ENCODE results near the gene THADA.
A peak's percentile ranks its signal among the peaks of the same experiment; 100 is the strongest.

THADA gene

GRCh38 chr2:43221763-43222474, 373.9 kb downstream of the THADA start:
- 3% methylated on average over 8 of the region's 8 CpGs for WGBS, 2 experiments
- no peaks in the 10 kb centered on the region for H3K27me3 ChIP-seq (ENCODE audit: control insufficient read depth, insufficient read depth, low read length, poor library complexity, severe bottlenecking)
- peak overlapping the region; percentile 26 for H3K4me3 ChIP-seq (ENCODE audit: insufficient read depth, low read depth, low read length)
- peaks cover 56% of the 10 kb centered on the region for H3K4me1 ChIP-seq (ENCODE audit: control insufficient read depth, insufficient read depth, low read length)
- H3K9me3 ChIP-seq (ENCODE audit: control insufficient read depth, low read length): no peaks in the 10 kb centered on the region
- peaks cover 3% of the 10 kb centered on the region for H3K36me3 ChIP-seq (ENCODE audit: control insufficient read depth, insufficient read depth, low read length)
- H3K27ac ChIP-seq (ENCODE audit: insufficient read depth, low read depth, low read length, poor library complexity, severe bottlenecking): peak overlapping the region; percentile 86

DNA sequence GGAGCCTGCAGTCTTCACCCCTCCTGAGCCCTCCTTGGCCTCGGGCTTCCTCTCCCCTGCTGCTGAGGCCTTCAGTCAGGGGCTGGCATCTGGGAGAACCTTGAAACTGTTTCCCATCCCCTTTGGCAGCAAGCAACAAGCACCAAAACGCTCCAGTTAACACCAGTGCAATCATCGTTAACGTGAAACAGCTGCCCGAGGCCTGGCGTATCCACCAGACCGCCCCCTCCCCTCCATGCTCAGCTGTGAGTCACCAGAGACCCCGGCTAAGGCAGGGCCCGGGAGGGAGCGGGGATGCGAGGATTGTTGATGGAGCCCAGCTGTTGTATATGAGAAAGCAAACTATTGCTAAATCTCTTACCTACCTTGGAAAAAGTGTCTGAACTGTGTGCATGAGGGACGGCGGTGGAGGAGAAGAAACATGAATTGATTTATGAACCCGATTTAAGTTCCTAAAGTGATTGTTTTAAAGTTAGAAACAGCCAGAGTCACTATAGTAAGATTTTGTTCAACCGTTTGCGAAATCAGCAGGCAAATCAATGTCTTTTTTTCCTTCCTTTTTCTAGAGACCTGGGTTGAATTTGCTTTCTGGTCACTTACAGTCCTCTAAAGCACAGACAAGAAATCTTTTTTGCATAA, 374.6 kb downstream of the THADA start:
- Histone ChIP-seq H3K4me1 (ENCODE audit: control insufficient read depth, insufficient read depth, low read length) (peaks cover 56% of the 10 kb centered on the region), H3K9me3 (ENCODE audit: control insufficient read depth, low read length) (no peaks in the 10 kb centered on the region), H3K27me3 (ENCODE audit: control insufficient read depth, insufficient read depth, low read length, poor library complexity, severe bottlenecking) (no peaks in the 10 kb centered on the region), H3K36me3 (ENCODE audit: control insufficient read depth, insufficient read depth, low read length) (peaks cover 3% of the 10 kb centered on the region), H3K4me3 (ENCODE audit: insufficient read depth, low read depth, low read length) (peak overlapping the region; percentile 26), H3K27ac (ENCODE audit: insufficient read depth, low read depth, low read length, poor library complexity, severe bottlenecking) (peak overlapping the region; percentile 86)
- WGBS, 2 experiments: 14 to 18% methylated on average over 16 of the region's 16 CpGs

- H3K36me3 ChIP-seq (ENCODE audit: control insufficient read depth, insufficient read depth, low read length): peaks cover 3% of the 10 kb centered on the region
- H3K4me3 ChIP-seq (ENCODE audit: insufficient read depth, low read depth, low read length): peak overlapping the region; percentile 26
- 57 to 60% methylated on average over 5 of the region's 5 CpGs for WGBS, 2 experiments
- H3K27ac ChIP-seq (ENCODE audit: insufficient read depth, low read depth, low read length, poor library complexity, severe bottlenecking): peak overlapping the region; percentile 86
- H3K4me1 ChIP-seq (ENCODE audit: control insufficient read depth, insufficient read depth, low read length): peaks cover 56% of the 10 kb centered on the region
- no peaks in the 10 kb centered on the region for H3K27me3 ChIP-seq (ENCODE audit: control insufficient read depth, insufficient read depth, low read length, poor library complexity, severe bottlenecking)
- H3K9me3 ChIP-seq (ENCODE audit: control insufficient read depth, low read length): no peaks in the 10 kb centered on the region
Observed at GRCh38 chr2:43220760-43221123, 375.1 kb downstream of the THADA start.

DNA sequence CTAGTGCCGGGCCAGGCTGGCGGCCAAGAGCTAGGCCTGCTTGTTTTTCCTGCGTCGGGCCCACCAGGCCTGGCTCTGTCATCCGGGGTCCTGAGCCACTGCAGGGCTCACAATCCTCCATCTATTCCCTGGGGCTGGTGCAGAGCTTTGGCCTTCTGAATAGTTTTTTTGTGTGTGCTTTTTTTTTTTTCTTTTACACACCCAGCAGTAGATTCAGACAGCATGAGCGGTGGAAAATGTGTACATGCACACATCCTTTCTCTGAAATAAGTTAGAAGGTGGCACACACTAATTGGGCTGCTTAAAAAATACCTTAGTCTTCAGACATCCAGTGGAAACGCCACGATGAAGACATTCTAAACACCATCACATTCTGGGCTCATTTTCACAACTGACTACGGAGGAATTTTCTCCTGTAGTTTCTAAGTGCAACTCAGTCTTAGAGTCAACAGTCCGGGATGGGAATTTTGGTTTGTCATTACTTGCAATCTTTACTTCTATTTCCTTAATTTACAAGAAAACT, 375.5 kb downstream of the THADA start:
- peaks cover 56% of the 10 kb centered on the region for H3K4me1 ChIP-seq (ENCODE audit: control insufficient read depth, insufficient read depth, low read length)
- no peak overlapping the region for H3K4me3 ChIP-seq (ENCODE audit: insufficient read depth, low read depth, low read length)
- H3K27me3 ChIP-seq (ENCODE audit: control insufficient read depth, insufficient read depth, low read length, poor library complexity, severe bottlenecking): no peaks in the 10 kb centered on the region
- H3K36me3 ChIP-seq (ENCODE audit: control insufficient read depth, insufficient read depth, low read length): peaks cover 3% of the 10 kb centered on the region
- H3K27ac ChIP-seq (ENCODE audit: insufficient read depth, low read depth, low read length, poor library complexity, severe bottlenecking): peak overlapping the region; percentile 69
- WGBS, 2 experiments: 37% methylated on average over 9 to 10 of the region's 10 CpGs
- H3K9me3 ChIP-seq (ENCODE audit: control insufficient read depth, low read length): no peaks in the 10 kb centered on the region

DNA sequence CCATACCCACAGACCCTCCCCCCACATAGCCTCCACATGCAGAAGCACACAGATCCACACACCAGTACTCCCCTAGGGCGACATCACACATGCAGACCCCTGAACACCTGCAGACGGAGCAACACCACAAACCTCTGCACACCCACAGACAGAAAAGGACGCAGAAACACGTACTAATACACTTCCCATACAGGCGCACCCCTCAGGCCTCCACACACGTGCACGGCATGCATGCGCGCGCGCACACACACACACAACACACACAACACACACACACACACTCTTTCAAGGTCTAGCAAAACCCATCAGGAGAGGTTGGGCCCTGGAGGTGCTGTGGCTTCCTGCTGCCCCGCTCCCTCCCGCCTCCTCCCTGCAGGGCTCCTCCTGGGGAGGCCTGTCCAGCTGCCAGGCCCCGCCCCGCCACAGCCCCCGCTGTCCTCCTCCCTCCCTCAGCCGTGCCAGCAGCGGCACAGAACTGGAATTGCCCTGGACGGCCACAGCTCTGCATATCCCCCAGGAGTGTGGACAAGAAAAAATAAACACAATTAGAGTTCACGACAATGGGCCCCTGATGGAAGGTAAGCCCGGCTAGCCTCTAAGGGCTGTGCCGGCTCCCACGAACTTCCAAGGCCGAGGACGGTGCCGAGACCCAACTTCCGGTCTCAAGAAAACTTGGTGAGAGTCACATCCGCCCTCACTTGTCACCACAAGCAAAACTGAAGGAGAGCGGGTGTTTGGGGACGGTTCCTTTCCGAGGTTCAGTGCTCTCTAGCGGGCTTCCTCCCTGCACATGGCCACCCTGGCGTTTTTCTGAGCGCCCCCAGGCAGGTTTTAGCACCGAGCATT, 376.2 kb downstream of the THADA start:
- Histone ChIP-seq H3K4me1 (ENCODE audit: control insufficient read depth, insufficient read depth, low read length) (peaks cover 56% of the 10 kb centered on the region), H3K27ac (ENCODE audit: insufficient read depth, low read depth, low read length, poor library complexity, severe bottlenecking) (peak overlapping the region; percentile 69), H3K36me3 (ENCODE audit: control insufficient read depth, insufficient read depth, low read length) (no peaks in the 10 kb centered on the region), H3K27me3 (ENCODE audit: control insufficient read depth, insufficient read depth, low read length, poor library complexity, severe bottlenecking) (no peaks in the 10 kb centered on the region), H3K4me3 (ENCODE audit: insufficient read depth, low read depth, low read length) (no peak overlapping the region), H3K9me3 (ENCODE audit: control insufficient read depth, low read length) (no peaks in the 10 kb centered on the region)
- WGBS, 2 experiments: 22 to 23% methylated on average over 35 of the region's 35 CpGs

- Histone ChIP-seq H3K27ac (ENCODE audit: insufficient read depth, low read depth, low read length, poor library complexity, severe bottlenecking) (peak overlapping the region; percentile 54), H3K27me3 (ENCODE audit: control insufficient read depth, insufficient read depth, low read length, poor library complexity, severe bottlenecking) (no peaks in the 10 kb centered on the region), H3K9me3 (ENCODE audit: control insufficient read depth, low read length) (no peaks in the 10 kb centered on the region), H3K4me3 (ENCODE audit: insufficient read depth, low read depth, low read length) (no peak overlapping the region), H3K4me1 (ENCODE audit: control insufficient read depth, insufficient read depth, low read length) (peaks cover 56% of the 10 kb centered on the region), H3K36me3 (ENCODE audit: control insufficient read depth, insufficient read depth, low read length) (no peaks in the 10 kb centered on the region)
- WGBS, 2 experiments: 32 to 36% methylated on average over 8 of the region's 8 CpGs
Observed at GRCh38 chr2:43218702-43219382, 377.0 kb downstream of the THADA start.

DNA sequence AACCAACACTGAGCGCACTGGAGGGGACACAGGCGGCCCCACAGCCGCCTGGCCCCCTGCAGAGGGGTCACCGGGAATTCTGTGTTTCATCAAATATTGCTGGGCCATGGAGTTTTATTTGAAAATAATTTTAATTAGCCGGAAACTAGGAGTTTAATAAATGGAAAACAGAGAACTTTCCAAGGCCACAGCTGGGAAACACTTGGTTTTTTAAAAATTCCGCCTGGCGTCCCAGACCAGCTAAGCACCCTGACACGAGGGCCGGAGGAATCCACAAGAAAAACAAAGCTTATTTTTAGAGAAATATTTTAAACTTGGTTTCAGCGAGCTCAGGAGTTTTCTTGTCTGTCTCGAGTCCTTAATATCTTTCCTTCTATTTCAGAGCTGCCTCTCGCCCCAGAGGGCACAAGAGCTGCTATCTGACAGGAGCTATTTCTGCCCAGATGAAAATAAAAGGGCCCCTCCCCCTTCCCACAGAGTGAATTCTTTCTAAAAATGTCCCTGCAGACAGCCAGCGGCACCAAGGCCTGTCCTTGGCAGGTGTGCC, 377.6 kb downstream of the THADA start:
- peaks cover 50% of the 10 kb centered on the region for H3K4me1 ChIP-seq (ENCODE audit: control insufficient read depth, insufficient read depth, low read length)
- no peak overlapping the region for H3K4me3 ChIP-seq (ENCODE audit: insufficient read depth, low read depth, low read length)
- H3K27ac ChIP-seq (ENCODE audit: insufficient read depth, low read depth, low read length, poor library complexity, severe bottlenecking): peak overlapping the region; percentile 54
- 4% methylated on average over 13 of the region's 13 CpGs for WGBS, 2 experiments
- H3K36me3 ChIP-seq (ENCODE audit: control insufficient read depth, insufficient read depth, low read length): no peaks in the 10 kb centered on the region
- H3K9me3 ChIP-seq (ENCODE audit: control insufficient read depth, low read length): no peaks in the 10 kb centered on the region
- no peaks in the 10 kb centered on the region for H3K27me3 ChIP-seq (ENCODE audit: control insufficient read depth, insufficient read depth, low read length, poor library complexity, severe bottlenecking)

DNA sequence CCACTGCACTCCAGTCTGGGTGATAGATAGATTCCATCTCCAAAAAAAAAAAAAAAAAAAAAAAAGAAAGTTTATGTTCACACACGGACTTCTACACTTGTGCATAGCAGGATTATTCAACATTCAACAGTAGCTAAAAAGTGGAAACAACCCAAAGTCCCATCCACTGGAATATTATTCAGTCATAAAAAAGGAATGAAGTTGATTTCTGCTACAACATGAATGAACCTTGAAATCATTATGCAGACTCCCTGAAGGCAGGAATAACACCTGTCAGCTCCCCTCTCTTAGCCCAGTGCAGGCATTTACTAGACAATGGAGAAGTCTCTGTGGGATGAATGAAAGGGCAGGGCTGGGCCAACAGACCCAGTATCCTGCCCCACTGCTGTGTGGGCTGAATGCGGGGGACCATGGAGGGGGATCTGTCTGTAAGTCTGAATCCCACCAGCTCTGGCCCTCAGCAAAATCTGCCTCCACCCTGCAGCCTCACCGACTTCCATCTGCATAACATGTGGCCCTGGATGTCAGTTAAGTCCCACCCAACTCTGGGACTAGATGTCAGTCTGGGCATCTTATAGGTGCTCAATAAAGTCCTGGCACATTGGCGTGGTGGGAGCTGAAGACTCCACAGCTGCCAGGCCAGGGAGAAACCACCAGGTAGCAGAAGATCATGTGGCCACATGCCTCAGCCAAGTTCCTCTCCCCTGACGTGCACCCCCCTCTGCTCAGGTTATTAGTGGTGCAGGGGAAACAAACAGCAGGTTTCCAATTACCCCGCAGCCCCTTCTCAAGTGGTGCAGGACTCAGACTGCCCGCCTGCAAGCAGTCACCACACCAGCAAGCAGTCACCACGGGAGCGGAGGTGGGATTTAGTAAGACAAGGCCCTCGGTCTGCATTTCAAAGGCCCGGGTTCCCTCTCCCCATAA, 378.3 kb downstream of the THADA start:
- Histone ChIP-seq H3K27ac (ENCODE audit: insufficient read depth, low read depth, low read length, poor library complexity, severe bottlenecking) (peak overlapping the region; percentile 54), H3K4me3 (ENCODE audit: insufficient read depth, low read depth, low read length) (no peak overlapping the region)

DNA sequence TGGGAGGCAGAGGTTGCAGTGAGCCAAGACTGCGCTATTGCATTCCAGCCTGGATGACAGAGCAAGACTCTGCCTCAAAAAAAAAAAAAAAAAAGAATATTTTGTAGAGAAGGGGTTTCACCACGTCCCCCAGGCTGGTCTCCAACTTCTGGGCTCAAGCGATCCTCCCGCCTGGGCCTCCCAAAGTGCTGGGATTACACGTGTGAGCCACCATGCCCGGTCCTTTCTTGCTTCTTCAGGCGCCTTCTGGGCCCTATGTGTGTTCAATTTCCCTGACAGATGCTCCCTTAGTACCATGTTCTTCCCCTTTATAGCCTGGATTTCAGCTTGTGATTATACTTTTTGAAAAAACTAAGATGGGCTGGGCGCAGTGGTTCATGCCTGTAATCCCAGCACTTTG, 379.2 kb downstream of the THADA start:
- H3K4me3 ChIP-seq (ENCODE audit: insufficient read depth, low read depth, low read length): no peak overlapping the region
- no peaks in the 10 kb centered on the region for H3K27me3 ChIP-seq (ENCODE audit: control insufficient read depth, insufficient read depth, low read length, poor library complexity, severe bottlenecking)
- 87 to 88% methylated on average over 8 of the region's 8 CpGs for WGBS, 2 experiments
- peaks cover 41% of the 10 kb centered on the region for H3K4me1 ChIP-seq (ENCODE audit: control insufficient read depth, insufficient read depth, low read length)
- no peaks in the 10 kb centered on the region for H3K9me3 ChIP-seq (ENCODE audit: control insufficient read depth, low read length)
- no peak overlapping the region for H3K27ac ChIP-seq (ENCODE audit: insufficient read depth, low read depth, low read length, poor library complexity, severe bottlenecking)
- H3K36me3 ChIP-seq (ENCODE audit: control insufficient read depth, insufficient read depth, low read length): no peaks in the 10 kb centered on the region

More for the DNA sequence above, 378.3 kb downstream of the THADA start:
- Histone ChIP-seq H3K4me1 (ENCODE audit: control insufficient read depth, insufficient read depth, low read length) (peaks cover 44% of the 10 kb centered on the region), H3K27me3 (ENCODE audit: control insufficient read depth, insufficient read depth, low read length, poor library complexity, severe bottlenecking) (no peaks in the 10 kb centered on the region), H3K9me3 (ENCODE audit: control insufficient read depth, low read length) (no peaks in the 10 kb centered on the region), H3K36me3 (ENCODE audit: control insufficient read depth, insufficient read depth, low read length) (no peaks in the 10 kb centered on the region)
- 2 to 12% methylated on average over 10 to 11 of the region's 11 CpGs for WGBS, 2 experiments
